ENCODE measurements around the gene NET1.

GRCh38 chr10:5449823-5450222, 37.5 kb downstream of the NET1 start:
- TF ChIP-seq CTCF (IDR thresholded peaks at IDR 0.05; ENCODE audit: low read depth, low read length) (no peak), EZH2phosphoT487 (IDR thresholded peaks at IDR 0.05; ENCODE audit: low read depth) (no peak)
